ENCODE measurements around the gene LTB. TPM values are rescaled to one million over a fixed set of nuclear protein-coding genes. Genes with fewer than 3 reads are reported as not detected.

LTB gene
- total and polyA plus RNA-seq, 2 of the 13 experiments (the other 11 are each of a cell fraction or from before 2014, with no cell fraction given): 0.09 to 0.22 TPM

GRCh38 chr6:31620586-31621319 lies 38.5 kb upstream of the LTB start, which contains the start of gene PRRC2A (continued):
- TF ChIP-seq HNRNPUL1 (IDR thresholded peaks at IDR 0.05; ENCODE audit: low read depth, low read length) (no peak), FOSL2 (CRISPR knock-in tag; IDR thresholded peaks at IDR 0.05) (0 out of 2 replicates have a peak, but pooled peaks have one; percentile 2), ZNF18 (CRISPR knock-in tag; IDR thresholded peaks at IDR 0.05; ENCODE audit: insufficient replicate concordance) (no peak), ZNF124 (CRISPR knock-in tag; IDR thresholded peaks at IDR 0.05) (no peak), KLF9 (CRISPR knock-in tag; IDR thresholded peaks at IDR 0.05; ENCODE audit: low read depth) (no peak; the same call in none of the 2 replicates), ZBTB26 (CRISPR knock-in tag; IDR thresholded peaks at IDR 0.05; ENCODE audit: borderline replicate concordance) (no peak), ZNF670 (CRISPR knock-in tag; IDR thresholded peaks at IDR 0.05; ENCODE audit: borderline replicate concordance) (0 out of 2 replicates have a peak, but pooled peaks have one; percentile 10), ZNF260 (CRISPR knock-in tag; IDR thresholded peaks at IDR 0.05; ENCODE audit: borderline replicate concordance, low read depth) (no peak), ARID5B (CRISPR knock-in tag; IDR thresholded peaks at IDR 0.05) (peak; percentile 55), CTCF (CRISPR knock-in tag; IDR thresholded peaks at IDR 0.05) (peak; percentile 24; the same call in 1 of the 2 replicates), SATB2 (CRISPR knock-in tag; IDR thresholded peaks at IDR 0.05) (no peak), PBX2 (CRISPR knock-in tag; IDR thresholded peaks at IDR 0.05) (no peak)
